Lung microvascular endothelial cell (primary cell): ENCODE measurements around the gene ACVR1B. TPM values are rescaled to one million over a fixed set of nuclear protein-coding genes. Genes with fewer than 3 reads are reported as not detected.
"Not testable (repeated sequence)": the region's sequence is repeated elsewhere in the genome, so short reads cannot be mapped to it uniquely, and the experiment has no call there.

ENCODE experiments used
- DNase-seq, 2 donors: peaks; one replicate each; pipeline versions ENCODE4 v3.0.0 to v3.0.0-alpha.2; 2010; ENCODE audit warnings: low read depth in 2 of 2
- total RNA-seq: library from RNA; depleted of rRNA; stranded (reverse); fragments of >200 nt; gene quantifications from 2 replicates; pipeline ENCODE4 v1.2.1, GENCODE V29; 2014

ACVR1B gene
- total RNA-seq, 1 donor from 2014 or later: 15.1 TPM

GRCh38 chr12:51969643-51970042, 18.1 kb downstream of the ACVR1B start:
- DNase-seq: no peak

- DNase-seq: peak; percentile 73 to 80
Measured at GRCh38 chr12:51970904-51971646, 19.6 kb downstream of the ACVR1B start.

DNA sequence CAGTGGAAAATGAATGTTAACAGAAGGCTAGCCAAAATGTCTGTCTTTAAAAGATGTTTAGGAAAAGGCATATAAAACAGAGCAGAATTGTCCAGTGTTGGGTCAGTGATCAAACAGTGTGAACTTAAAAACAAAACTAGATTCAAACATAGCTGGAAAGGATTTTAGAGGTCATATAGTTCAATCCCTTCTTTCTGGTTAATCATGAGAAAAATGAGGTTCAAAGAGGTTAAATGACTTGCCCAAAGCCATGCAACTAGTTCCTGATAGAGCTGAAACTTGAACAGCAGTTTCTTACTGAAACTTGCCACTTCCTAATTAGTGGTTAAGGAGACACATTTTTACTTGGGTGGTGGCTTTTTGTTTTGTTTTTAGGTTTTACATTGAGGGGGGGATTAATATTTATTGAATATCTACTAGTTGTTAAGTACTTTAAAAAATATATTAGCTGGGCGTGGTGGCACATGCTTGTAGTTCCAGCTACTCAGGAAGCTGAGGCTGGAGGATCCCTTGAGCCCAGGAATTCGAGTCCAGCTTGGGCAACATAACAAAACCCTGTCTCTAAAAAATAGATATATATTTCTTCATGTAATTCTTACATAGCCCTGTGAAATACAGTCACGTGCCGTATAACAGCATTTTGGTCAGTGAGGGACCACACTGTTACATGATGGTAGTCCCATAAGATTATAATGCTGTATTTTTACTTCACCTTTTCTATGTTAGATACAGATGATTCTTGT, 20.4 kb downstream of the ACVR1B start:
- DNase-seq: peak; percentile 28 to 53

GRCh38 chr12:51972422-51972812, 20.9 kb downstream of the ACVR1B start:
- no peak for DNase-seq

- peak; percentile 31 to 73 for DNase-seq
Measured at GRCh38 chr12:51972849-51973273, 21.4 kb downstream of the ACVR1B start.

- DNase-seq: no peak
Measured at GRCh38 chr12:51973560-51973959, 22.1 kb downstream of the ACVR1B start.

- no peak for DNase-seq
Measured at GRCh38 chr12:51974646-51975045, 23.1 kb downstream of the ACVR1B start.

DNA sequence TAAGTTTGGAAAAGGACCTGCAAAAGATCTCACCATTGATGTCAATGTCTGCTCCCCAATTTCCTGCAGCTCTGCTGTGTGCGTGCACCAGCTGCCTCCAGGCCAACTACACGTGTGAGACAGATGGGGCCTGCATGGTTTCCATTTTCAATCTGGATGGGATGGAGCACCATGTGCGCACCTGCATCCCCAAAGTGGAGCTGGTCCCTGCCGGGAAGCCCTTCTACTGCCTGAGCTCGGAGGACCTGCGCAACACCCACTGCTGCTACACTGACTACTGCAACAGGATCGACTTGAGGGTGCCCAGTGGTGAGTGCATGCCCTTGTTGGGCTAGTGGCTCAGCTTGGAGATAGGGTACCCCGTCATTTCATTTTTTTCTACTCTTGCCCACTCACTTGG, 23.7 kb downstream of the ACVR1B start:
- DNase-seq: no peak

DNA sequence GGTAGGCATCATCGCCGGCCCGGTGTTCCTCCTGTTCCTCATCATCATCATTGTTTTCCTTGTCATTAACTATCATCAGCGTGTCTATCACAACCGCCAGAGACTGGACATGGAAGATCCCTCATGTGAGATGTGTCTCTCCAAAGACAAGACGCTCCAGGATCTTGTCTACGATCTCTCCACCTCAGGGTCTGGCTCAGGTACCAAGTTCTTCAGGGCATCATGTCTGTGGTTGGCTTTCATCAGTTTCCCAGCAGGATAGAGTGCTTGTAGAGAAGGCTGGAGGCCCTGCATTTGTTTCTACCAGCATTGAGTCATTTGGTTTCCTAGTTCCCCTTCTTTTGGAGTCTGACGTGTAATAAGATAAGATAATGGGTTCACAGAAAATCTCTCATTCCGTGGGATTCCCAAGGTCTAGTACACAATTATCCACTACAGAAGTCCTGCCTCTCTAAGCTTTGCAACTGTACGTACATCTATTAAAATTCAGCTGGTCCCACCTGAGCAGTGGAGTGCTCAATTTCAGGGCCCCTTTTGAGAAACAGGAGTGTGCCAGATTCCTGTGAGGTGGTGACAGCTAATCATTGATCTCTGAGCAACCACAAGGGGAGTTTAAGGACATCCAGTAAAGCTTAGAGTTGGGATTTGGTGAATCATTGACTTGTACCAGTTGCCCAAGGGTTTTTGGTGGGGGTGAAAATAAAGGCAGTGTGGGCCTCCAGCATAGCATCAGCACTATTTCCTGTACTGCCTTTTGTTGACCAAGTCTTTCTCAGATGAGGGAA, 25.1 kb downstream of the ACVR1B start:
- peak in 1 of 2 donors; percentile 27 for DNase-seq

- no peak for DNase-seq
Measured at GRCh38 chr12:51977320-51977753, 25.8 kb downstream of the ACVR1B start.

DNA sequence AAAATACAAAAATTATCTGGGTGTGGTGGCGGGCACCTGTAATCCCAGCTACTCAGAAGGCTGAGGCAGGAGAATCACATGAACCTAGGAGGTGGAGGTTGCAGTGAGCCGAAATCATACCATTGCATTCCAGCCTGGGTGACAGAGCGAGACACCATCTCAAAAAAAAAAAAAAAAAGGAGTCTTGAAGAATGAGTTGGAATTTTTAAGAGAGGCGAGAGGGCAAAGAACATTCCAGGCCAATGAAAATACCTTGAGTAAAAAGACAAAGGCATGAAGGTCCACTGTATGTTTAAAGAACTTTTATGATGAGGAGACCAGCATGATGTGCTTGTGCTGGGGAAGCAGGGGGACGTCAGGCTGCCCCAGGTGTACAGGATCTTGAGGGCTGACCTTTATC, 27.8 kb downstream of the ACVR1B start:
- DNase-seq: not testable (repeated sequence)

GRCh38 chr12:51980051-51980808, 28.7 kb downstream of the ACVR1B start:
- peak; percentile 73 to 77 for DNase-seq

DNA sequence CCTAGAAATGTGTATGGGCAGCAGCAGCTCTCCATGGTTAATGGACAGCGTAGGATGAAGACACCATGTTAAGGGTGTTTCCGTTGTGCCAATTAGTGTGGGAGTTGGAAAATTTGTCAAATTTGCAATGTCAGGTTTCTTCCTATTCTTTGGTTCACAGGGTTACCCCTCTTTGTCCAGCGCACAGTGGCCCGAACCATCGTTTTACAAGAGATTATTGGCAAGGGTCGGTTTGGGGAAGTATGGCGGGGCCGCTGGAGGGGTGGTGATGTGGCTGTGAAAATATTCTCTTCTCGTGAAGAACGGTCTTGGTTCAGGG, 29.3 kb downstream of the ACVR1B start:
- DNase-seq: no peak

DNA sequence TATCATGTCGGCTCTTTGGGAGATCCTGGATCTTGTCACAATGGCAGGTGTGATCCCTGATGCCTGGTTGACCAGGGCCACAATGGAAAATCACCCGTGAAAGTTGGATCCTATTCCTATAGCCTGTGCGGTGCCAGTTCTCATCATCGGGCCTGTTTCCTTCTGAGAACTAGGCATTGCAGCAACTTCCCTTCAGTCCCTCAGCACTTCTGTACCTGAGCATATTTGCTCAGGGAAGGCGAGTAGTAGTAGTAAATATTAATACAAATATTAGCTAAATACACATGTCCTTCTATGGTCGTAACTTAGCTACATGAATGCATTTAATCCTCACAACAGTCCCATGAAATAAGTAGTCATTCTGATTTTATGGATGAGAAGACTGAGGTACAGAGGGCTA, 33.2 kb downstream of the ACVR1B start:
- DNase-seq: no peak

GRCh38 chr12:51985154-51985835, 33.8 kb downstream of the ACVR1B start:
- DNase-seq: no peak

DNA sequence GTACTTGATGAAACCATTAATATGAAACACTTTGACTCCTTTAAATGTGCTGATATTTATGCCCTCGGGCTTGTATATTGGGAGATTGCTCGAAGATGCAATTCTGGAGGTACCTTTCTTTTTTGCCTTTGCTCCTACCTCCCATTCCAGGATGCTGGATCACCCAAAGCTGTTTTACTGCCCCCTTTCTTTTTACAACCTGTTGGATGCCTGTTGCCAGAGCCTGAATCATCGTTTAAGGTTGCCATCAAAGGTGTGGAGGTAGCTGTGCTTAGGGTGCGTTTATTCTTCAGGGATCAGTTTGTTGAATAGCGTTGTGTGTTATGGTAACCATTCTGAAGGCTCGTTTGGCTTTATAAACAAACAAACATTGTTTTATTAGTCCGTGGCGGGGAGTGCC, 35.3 kb downstream of the ACVR1B start:
- DNase-seq: no peak

DNA sequence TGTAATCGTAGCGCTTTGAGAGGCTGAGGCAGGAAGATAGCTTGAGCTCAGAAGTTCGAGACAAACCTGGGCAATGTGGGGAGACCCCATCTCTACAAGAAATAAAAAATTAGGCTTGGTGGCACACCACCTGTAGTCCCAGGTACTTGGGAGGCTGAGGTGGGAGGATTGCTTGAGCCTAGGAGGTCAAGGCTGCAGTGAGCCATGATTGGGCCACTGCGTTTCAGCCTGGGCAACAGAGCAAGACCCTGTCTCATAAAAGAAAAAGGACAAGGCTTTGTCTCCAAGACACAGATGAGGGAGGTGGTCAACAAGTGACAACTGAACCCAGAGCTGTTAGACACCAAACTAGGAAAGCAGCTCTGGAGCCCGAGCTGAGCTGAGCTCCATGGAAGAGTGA, 40.7 kb downstream of the ACVR1B start:
- DNase-seq: no peak

DNA sequence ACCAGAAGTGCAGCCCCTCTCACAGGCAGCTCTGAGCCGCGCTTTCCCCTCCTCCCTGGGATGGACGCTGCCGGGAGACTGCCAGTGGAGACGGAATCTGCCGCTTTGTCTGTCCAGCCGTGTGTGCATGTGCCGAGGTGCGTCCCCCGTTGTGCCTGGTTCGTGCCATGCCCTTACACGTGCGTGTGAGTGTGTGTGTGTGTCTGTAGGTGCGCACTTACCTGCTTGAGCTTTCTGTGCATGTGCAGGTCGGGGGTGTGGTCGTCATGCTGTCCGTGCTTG, 43.0 kb downstream of the ACVR1B start:
- no peak for DNase-seq

- DNase-seq: no peak
Measured at GRCh38 chr12:51994959-51995358, 43.5 kb downstream of the ACVR1B start.

- DNase-seq: no peak
Measured at GRCh38 chr12:51997136-51997535, 45.6 kb downstream of the ACVR1B start.

- DNase-seq: no peak
Measured at GRCh38 chr12:52003016-52003550, 51.6 kb downstream of the ACVR1B start.
